NT2/D1 (cell line): ENCODE results near the gene PGM2.

ENCODE experiments used
- DNase-seq: peaks from one replicate; pipeline ENCODE4 v3.0.0-alpha.2; 2011; ENCODE audit warnings: low read depth, low spot score
- H3K27me3 ChIP-seq: 2 replicates; pipeline ENCODE4 v1.6.0; 2011; ENCODE audit warnings: mild to moderate bottlenecking; ENCODE audit not compliant: insufficient read length, insufficient read depth
- H3K36me3 ChIP-seq: 2 replicates; pipeline ENCODE4 v1.6.1; 2011; ENCODE audit warnings: mild to moderate bottlenecking, low read length, mixed read lengths; ENCODE audit not compliant: insufficient read depth, insufficient read length
- H3K4me1 ChIP-seq: 2 replicates; pipeline ENCODE4 v1.5.1; 2011; ENCODE audit not compliant: insufficient read depth, insufficient read length
- H3K4me3 ChIP-seq: 2 replicates; pipeline ENCODE4 v1.5.1; 2011; ENCODE audit warnings: low read depth; ENCODE audit not compliant: insufficient read length
- H3K9ac ChIP-seq: 2 replicates; pipeline ENCODE4 v1.6.0; 2011; ENCODE audit warnings: low read depth; ENCODE audit not compliant: insufficient read length
- H3K9me3 ChIP-seq: 2 replicates; pipeline ENCODE4 v1.5.1; 2011; ENCODE audit warnings: mild to moderate bottlenecking, low read length; ENCODE audit not compliant: insufficient read depth
- SUZ12 ChIP-seq: IDR thresholded peaks from 2 replicates; pipeline ENCODE4 v1.6.1; 2011; ENCODE audit not compliant: insufficient read length, insufficient read depth; ENCODE audit errors: extremely low read depth
- YY1 ChIP-seq: IDR thresholded peaks from 2 replicates; pipeline ENCODE4 v1.6.1; 2011; ENCODE audit not compliant: insufficient read length, insufficient read depth
- ZNF274 ChIP-seq: IDR thresholded peaks from 2 replicates; pipeline ENCODE4 v1.6.1; 2011; ENCODE audit warnings: mild to moderate bottlenecking, low read depth, low read length

The PGM2 gene

DNA sequence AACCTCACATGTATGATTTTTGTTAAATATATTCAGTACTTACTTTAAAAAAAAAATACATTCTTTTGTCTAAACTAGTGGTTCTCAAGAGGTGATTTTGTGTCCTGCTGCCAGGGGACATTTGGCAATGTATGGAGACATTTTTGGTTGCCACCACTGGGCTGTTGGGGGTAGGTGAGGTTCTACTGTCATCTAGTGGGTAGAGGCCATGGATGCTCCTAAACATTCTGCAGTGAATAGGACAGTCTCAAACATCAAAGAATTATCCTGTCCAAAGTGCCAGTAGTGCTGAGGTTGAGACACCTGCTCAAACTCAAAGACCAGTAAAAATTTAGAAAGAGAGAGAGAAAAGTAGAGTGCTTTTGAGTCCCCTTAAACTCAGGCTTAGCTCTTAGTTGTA, 32.9 kb upstream of the PGM2 start:
- no peak for DNase-seq
- Histone ChIP-seq H3K4me3 (no peak overlapping the region), H3K27me3 (no peaks in the 10 kb centered on the region), H3K4me1 (no peaks in the 10 kb centered on the region), H3K9me3 (peaks cover 6% of the 10 kb centered on the region; the same call in 1 of the 2 replicates), H3K36me3 (no peaks in the 10 kb centered on the region), H3K9ac (no peak overlapping the region)
- TF ChIP-seq ZNF274 = no peak

DNA sequence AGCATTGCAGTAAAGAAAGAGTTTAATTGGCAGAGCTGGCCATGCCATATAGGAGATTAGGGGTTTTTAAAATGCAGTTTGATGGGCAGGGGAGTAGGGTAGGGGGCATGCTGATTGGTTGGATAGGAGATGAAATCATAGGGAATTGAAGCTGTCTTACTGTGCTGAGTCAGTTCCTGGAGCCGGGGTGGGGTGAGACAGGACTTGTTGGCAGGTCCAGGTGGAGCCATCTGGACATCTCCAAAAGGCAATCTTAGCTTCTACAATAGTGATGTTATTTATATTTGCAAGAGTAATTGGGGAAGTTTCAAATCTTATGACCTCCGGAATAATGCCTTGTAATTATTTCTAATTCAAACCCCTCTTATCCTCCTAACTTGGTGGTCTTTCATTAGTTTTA, 32.4 kb upstream of the PGM2 start:
- Histone ChIP-seq H3K9ac (no peak overlapping the region), H3K4me3 (no peak overlapping the region), H3K4me1 (no peaks in the 10 kb centered on the region), H3K36me3 (no peaks in the 10 kb centered on the region), H3K27me3 (no peaks in the 10 kb centered on the region), H3K9me3 (peaks cover 6% of the 10 kb centered on the region; the same call in 1 of the 2 replicates)
- no peak for TF ChIP-seq ZNF274
- no peak for TF ChIP-seq YY1
- TF ChIP-seq SUZ12 = no peak
- DNase-seq = no peak

DNA sequence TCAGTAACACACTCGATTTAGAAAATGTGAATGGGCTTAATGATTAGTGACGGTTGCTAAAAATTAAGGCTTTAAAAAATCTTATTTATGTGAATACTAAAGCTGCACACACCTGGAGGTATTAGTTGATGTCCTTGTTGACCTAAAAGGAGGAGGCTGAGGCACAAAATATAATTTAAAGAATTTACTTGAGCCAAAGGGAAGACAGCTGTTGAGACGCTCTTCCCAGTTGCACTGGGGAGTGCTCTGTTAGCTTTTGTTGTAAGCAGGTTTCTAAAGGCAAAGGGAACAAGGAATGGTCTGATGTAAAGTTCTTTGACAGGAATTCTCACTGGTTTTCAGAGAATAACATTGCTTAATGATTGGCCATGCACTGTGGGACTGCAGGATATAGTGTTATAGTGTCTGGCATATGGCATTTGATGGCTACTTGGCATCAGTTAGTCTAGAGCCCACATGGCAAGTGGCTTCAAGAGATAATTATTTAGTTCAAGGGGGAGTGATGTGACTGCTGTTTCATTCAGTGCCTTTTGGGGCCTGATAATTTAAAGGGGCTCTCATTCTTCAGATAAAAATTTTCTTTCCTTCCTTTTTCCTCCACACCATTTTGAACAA, 30.8 kb upstream of the PGM2 start:
- TF ChIP-seq ZNF274 (no peak), SUZ12 (no peak), YY1 (no peak)
- DNase-seq = no peak
- Histone ChIP-seq H3K9me3 (peaks cover 6% of the 10 kb centered on the region; the same call in 1 of the 2 replicates), H3K27me3 (no peaks in the 10 kb centered on the region), H3K36me3 (no peaks in the 10 kb centered on the region), H3K4me1 (no peaks in the 10 kb centered on the region), H3K4me3 (no peak overlapping the region), H3K9ac (no peak overlapping the region)

DNA sequence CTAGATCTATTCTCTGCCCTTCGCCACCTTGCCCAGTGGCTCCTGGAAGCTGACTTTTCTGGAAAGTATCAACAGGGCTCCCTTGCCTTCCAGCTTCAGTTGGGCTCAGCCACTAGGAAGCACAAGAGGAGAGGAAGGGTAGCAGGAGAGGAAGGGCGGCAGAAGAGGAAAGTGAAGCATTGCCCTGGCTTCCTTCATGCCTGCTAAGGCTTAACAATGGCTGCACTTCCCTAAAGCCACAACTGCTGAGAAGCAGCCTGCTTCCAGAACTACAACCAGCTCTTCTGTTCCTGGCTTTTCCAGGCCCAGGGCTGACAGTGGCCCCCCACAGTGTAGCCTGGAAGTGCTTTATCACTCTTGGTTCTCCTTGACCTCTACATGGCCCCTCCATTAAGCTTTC, 29.1 kb upstream of the PGM2 start:
- no peak overlapping the region for H3K9ac ChIP-seq
- no peak for DNase-seq

DNA sequence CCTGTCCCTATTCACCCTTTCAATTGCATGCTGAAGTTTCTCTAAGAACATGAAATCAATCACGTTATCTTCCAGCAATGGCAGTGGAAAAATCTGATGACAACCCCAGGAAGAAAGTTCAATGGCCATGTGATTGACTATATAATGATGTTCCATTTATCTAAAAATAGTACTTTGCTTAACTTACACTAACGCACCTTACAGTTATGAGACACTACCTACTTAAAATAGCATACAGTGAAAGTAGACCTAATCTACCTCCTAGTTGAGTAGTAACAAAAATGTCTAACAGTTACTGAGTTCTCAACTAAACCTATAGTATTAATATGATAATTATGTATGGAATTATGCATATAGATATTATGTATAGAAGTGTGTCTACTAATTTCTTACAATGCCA, 28.6 kb upstream of the PGM2 start:
- TF ChIP-seq YY1 (no peak), SUZ12 (no peak), ZNF274 (no peak)
- Histone ChIP-seq H3K36me3 (no peaks in the 10 kb centered on the region), H3K9me3 (peaks cover 3% of the 10 kb centered on the region; the same call in 1 of the 2 replicates), H3K9ac (no peak overlapping the region), H3K27me3 (no peaks in the 10 kb centered on the region), H3K4me3 (no peak overlapping the region), H3K4me1 (no peaks in the 10 kb centered on the region)
- DNase-seq = no peak

More for the DNA sequence above, 29.1 kb upstream of the PGM2 start:
- TF ChIP-seq YY1 = no peak
- no peak for TF ChIP-seq SUZ12
- no peak for TF ChIP-seq ZNF274
- peaks cover 6% of the 10 kb centered on the region; the same call in 1 of the 2 replicates for H3K9me3 ChIP-seq
- H3K4me1 ChIP-seq = no peaks in the 10 kb centered on the region
- no peak overlapping the region for H3K4me3 ChIP-seq
- no peaks in the 10 kb centered on the region for H3K36me3 ChIP-seq
- no peaks in the 10 kb centered on the region for H3K27me3 ChIP-seq

DNA sequence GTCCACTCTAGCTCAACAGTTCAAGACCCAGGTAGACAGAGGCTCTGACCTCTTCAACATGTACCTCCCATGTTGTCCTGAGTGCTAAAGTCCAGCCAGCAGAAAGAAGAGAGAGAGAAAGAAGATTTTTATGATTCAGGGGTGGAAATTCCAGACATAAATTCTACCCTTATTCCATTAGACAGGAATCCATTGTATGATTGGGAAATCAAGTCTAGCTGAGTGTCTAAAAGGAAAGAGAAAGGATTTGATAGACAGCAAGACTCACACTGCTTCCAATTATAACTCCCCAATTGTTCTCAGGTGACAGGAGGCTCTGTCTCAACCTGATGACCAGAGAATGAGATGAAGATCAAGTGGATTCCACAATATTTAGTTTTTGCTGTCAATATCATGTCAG, 27.9 kb upstream of the PGM2 start:
- H3K27me3 ChIP-seq = no peaks in the 10 kb centered on the region
- TF ChIP-seq ZNF274 = no peak
- TF ChIP-seq SUZ12 = no peak
- no peak for TF ChIP-seq YY1
- H3K9ac ChIP-seq = no peak overlapping the region
- no peaks in the 10 kb centered on the region for H3K36me3 ChIP-seq
- H3K9me3 ChIP-seq = no peaks in the 10 kb centered on the region
- H3K4me1 ChIP-seq = no peaks in the 10 kb centered on the region
- no peak for DNase-seq
- no peak overlapping the region for H3K4me3 ChIP-seq

DNA sequence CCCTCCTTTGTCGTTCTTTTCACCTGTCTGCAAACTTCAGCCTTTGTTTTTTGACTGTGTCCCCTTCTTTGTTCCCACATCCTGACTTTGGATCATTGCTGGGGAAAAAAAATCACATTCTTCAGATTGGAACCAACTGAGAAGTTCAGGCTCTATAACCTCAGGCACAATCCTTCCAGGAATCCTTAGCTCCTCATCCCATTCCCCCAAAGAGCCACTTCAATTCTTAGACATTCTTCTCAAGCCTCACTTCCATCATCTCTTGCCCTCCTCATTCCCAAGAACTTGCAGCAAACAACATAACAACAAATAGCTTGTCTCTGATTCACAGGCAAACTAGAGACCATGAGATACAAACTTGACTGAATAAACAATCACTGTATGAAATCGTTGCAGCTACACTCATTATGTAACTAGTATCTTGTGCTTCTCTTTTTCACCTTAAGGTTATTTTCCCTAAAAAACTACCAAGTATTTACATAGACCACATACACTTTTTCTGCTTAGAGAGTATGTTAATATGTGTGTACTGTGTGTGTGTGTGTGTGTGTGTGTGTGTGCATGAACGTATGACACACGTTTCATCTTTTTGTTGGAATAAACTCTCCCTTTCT, 26.4 kb upstream of the PGM2 start:
- Histone ChIP-seq H3K27me3 (no peaks in the 10 kb centered on the region), H3K4me1 (no peaks in the 10 kb centered on the region), H3K36me3 (no peaks in the 10 kb centered on the region), H3K9me3 (no peaks in the 10 kb centered on the region), H3K4me3 (no peak overlapping the region), H3K9ac (no peak overlapping the region)
- no peak for DNase-seq
- TF ChIP-seq SUZ12 = no peak
- TF ChIP-seq ZNF274 = no peak
- no peak for TF ChIP-seq YY1
